Loucy (cell line): ENCODE measurements around the gene TENM4.

Experiments
- CTCF ChIP-seq: fragments of 200-600 bp; sonication (generic); conservative IDR thresholded peaks from 2 replicates; pipeline ENCODE4 v1.5.1; 2014; ENCODE audit warnings: mild to moderate bottlenecking, antibody characterized with exemption, low read length
- EZH2phosphoT487 ChIP-seq: fragments of 200-600 bp; IDR thresholded peaks from 2 replicates; pipeline ENCODE4 v1.6.1; 2018; ENCODE audit warnings: antibody characterized with exemption, mild to moderate bottlenecking, moderate library complexity, borderline replicate concordance

GRCh38 chr11:78715639-78716311 is 725.1 kb downstream of the TENM4 start:
- TF ChIP-seq CTCF, result peak; percentile 81
- no peak for TF ChIP-seq EZH2phosphoT487
